ENCODE measurements around the gene UQCC5.

The UQCC5 gene

DNA sequence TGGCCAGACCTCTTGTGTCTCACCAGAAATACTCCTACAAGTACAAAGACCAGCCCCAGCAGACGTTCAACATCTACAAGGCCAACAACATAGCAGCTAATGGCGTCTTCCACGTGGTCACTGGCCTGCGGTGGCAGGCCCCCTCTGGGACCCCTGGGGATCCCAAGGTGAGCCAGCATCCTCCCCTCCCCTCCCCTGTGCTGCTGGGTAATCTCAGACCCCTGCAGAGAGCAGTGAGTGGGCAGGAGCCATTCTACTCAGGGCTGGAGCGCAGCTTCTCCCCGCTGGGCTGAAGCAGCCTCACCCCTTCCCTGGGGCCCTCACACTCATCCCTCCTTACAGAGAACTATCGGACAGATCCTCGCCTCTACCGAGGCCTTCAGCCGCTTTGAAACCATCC lies 31.4 kb upstream of the UQCC5 start:
- no peak for DNase-seq (ENCODE audit: low read depth)

DNA sequence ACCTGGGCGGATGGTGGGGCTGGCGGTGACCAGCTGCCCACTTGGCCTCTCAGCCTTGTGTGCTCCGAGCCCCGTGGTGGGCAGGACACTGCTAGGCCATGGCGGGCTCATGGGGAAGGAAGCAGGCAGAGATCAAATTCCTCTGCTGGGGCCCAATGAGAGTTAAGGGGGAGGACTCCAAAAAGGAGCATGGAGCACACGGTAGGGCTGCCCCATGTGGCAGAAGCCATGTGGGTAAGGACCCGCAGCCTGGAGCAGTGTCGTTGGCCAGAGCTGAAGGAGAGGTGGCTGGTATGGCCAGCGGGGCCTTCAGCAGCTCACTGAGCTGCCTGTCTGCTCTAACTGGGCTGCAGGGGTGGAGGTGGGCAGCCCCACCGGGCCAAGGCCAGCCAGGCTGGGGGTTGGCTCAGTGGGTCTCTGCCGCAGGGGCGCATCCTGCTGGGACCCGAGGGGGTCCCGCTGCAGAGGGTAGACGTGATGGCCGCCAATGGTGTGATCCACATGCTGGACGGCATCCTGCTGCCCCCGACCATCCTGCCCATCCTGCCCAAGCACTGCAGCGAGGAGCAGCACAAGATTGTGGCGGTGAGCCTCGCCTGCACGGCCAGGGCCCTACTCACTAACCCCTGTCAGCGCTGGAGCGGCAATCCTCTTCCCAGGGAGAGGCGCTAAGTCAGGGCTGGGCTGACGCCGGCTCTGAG lies 30.0 kb upstream of the UQCC5 start:
- DNase-seq (ENCODE audit: low read depth), result no peak

DNA sequence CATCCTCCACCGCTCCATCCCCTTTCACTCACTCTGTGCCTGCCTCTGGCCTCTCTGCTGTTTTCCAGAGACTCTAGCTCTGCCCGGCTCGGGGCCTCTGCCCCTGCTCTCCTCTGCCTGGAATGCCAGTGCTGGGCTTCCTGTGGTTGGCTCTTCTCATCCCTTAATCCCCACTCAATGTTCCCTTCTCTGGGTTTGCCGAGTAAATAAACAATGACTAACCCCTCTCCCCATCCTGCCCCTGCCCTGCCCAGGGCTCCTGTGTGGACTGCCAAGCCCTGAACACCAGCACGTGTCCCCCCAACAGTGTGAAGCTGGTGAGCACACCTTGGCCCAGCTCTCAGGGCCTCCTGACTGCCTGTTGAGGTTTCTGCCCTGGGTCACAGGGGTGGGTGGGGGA lies 29.0 kb upstream of the UQCC5 start:
- DNase-seq (ENCODE audit: low read depth), result peak; percentile 73

DNA sequence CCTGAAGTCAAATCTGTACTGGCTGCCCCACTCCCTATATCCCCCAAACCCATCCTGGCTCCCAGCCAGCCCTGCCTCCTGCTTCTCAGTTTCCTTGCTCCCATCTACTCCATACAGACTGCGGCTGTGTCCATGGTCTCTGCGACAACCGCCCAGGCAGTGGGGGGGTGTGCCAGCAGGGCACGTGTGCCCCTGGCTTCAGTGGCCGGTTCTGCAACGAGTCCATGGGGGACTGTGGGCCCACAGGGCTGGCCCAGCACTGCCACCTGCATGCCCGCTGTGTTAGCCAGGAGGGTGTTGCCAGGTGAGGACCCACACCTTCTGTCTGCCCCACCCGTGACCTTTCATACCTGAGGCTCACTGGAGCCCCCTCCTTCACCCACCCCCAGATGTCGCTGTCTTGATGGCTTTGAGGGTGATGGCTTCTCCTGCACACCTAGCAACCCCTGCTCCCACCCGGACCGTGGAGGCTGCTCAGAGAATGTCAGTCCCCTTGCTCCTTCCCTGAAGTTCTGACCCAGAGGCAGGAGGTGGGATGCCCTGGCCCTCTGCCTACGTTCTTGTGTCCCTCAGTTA lies 26.6 kb upstream of the UQCC5 start:
- DNase-seq (ENCODE audit: low read depth), result no peak

DNA sequence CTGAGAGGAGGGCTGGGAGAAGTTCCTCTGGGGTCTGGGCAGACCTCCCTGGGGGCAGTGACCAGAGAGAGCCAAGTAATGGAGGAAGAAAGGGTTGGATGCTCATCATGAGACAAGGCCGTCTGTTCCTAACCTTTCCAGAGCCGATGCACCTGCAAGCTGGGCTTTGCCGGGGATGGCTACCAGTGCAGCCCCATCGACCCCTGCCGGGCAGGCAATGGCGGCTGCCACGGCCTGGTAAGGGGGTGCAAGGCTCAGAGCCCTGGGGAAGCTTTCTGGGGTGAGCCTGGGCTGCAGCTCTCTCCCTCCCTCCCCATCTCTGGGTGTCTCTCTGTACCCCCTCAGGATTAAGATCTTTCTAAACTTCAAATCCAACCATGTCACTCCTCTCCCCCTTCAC lies 24.9 kb upstream of the UQCC5 start:
- no peak for DNase-seq (ENCODE audit: low read depth)

DNA sequence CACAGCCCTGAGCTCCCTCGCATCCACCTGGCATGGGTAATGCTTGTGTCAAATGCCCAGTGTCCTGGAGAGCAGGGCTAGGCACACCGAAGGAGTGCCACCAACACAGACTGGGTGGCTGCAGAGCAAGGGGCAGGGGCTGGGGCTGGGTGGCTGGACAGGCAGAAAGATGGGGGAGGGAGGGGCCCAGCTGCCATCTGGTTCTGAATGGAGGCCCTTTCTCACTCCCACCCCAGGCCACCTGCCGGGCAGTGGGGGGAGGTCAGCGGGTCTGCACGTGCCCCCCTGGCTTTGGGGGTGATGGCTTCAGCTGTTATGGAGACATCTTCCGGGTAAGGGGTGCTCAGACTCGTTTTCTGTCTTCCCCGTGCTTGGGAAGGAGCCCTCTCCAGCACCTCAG lies 24.3 kb upstream of the UQCC5 start:
- DNase-seq (ENCODE audit: low read depth), result no peak

DNA sequence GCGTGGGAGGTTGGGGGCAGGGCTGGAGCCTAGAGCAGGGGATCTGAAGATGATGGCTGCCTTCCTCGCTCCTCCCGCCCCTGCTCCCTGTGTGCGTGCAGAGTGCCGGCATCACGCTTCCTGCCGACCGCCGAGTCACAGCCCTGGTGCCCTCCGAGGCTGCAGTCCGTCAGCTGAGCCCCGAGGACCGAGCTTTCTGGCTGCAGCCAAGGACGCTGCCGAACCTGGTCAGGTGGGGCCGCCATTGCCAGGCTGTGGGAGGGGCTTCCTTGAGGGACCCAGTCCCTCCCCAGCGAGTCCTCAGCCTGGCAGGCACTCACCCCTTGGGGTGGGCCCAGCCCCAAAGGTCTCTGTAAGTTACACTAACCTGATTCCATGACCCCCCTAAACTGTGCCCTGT lies 23.7 kb upstream of the UQCC5 start:
- DNase-seq (ENCODE audit: low read depth), result no peak

DNA sequence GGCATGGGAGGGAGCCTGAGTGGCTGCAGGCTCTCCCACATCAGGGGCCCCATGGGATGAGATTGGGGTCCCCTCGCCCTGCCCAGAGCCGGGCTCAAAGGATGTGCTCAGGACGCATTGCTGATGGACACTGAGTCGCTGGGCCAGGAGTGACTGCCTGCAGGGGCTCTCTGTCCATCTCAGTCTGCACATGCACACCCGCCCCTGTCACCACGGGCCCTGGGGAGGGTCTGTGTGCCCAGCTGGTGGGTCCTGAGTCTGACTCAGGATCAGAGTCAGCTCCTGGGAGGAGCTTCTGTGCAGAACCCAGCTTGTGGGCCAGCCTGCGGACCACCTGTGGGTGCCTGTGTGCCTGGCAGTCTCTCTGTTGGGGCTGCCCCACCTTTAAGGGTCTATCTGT lies 23.1 kb upstream of the UQCC5 start:
- DNase-seq (ENCODE audit: low read depth), result no peak

DNA sequence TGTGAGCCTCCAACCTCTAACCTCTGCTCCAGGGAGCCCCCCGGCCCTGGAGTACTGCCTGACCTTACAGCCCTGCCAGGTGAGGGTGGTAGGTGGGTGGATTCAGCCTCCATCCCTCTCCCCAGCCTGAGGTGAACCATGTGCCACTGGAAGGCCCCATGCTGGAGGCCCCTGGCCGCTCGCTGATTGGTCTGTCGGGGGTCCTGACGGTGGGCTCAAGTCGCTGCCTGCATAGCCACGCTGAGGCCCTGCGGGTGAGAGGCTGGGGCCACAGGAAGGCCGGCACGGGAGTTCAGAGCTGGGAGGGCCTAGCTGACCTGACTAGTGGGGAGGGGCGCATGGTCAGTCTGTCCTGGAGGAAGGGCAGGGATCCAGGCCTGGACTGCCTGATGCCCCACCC lies 21.8 kb upstream of the UQCC5 start:
- no peak for DNase-seq (ENCODE audit: low read depth)

DNA sequence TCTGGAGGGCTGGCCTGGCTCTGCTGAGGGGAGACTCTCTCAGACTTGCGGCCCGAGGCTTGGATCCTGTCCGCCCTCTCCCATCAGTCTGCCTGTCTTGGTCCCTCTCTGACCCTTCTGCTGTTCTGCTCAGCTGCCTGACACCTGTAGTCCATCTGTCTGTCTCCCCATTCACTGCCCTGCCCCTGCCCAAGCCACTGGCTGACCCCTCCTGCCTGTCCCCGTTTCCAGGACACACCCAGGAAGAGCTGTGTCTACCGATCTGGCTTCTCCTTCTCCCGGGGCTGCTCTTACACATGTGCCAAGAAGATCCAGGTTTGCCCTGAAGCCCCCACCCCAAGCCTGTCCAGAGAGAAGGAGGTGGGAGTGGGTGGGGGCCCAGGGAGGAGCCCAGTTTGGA lies 21.2 kb upstream of the UQCC5 start:
- DNase-seq (ENCODE audit: low read depth), result no peak

DNA sequence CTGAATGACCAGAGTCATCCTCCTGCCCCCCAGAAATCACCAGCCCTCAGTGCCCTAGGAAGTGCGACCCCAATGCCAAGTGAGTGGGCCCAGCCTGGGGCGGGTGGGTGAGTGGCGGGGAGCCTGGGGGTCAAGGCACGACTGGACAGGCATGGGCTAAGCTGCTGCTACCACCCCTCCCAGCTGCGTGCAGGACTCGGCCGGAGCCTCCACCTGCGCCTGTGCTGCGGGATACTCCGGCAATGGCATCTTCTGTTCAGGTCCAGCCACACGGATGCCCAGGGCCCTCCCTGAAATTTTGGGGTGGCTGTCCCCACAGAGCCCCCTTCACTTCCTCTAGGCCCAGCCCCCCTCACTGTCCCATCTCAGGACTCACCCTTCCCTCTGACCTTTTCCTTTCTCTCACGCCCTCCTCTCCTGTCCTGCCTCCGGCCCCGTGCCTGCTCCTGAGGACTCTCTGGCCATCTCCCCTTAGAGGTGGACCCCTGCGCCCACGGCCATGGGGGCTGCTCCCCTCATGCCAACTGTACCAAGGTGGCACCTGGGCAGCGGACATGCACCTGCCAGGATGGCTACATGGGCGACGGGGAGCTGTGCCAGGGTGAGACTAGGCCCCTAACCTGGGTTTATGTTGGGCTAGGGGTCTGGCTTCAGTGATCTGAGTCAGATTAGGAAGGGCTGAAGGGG lies 19.8 kb upstream of the UQCC5 start:
- no peak for DNase-seq (ENCODE audit: low read depth)

DNA sequence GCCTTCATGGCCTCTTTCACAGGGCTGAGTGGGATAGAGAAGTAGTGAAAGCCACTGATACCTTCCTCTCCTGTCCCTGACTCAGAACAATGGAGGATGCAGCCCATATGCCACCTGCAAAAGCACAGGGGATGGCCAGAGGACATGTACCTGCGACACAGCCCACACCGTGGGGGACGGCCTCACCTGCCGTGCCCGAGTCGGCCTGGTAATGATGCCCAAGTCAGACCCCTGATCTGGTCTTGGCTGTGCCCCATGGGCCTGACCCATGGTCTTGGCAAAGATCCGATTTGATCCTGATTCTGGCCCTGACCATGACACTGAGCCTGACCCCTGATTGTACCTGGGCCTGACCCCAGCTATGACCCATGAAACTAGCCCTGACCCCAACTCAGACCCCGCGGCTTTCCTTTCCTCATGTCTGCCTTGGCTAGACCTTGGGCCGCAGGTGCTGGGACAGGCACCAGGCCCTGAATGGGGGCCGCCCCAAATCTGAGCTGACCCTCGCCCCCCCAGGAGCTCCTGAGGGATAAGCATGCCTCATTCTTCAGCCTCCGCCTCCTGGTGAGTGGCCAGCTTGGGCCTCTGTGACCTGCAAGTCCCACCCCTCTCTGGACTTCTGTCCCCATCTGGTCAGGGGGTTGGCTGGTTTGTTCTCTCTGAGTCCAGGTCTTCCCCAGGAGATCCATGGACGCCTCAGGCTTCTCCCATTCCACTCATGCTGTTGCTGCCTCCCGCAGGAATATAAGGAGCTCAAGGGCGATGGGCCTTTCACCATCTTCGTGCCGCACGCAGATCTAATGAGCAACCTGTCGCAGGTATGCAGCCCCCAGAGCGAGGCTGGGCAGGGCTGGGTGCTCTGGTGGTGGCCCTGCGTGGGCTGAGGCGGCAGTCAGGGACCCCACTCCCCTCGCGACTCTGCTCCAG lies 18.3 kb upstream of the UQCC5 start:
- no peak for DNase-seq (ENCODE audit: low read depth)

DNA sequence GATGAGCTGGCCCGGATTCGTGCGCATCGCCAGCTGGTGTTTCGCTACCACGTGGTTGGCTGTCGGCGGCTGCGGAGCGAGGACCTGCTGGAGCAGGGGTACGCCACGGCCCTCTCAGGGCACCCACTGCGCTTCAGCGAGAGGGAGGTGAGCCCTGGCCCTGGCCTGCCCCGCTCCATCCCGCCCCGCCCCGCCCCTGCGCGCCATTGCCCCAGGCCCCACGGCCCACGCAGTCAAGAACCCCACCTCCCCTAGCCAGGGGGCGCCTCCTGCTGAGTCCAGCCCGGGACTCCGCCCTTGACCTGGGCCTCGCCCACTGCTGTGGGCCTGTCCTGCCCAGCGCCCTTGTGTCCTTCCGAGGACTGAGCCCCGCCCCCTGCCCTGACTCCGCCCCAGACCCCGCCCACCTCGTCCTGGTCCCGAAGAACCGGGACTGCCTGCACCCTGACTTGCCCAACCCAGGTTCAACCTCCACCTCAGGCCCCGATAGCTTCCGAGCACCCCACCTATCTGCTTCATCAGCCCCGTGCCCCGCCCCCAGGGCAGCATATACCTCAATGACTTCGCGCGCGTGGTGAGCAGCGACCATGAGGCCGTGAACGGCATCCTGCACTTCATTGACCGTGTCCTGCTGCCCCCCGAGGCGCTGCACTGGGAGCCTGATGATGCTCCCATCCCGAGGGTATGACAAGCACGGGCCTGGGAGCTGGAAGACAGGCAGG lies 17.5 kb upstream of the UQCC5 start:
- no peak for DNase-seq (ENCODE audit: low read depth)

DNA sequence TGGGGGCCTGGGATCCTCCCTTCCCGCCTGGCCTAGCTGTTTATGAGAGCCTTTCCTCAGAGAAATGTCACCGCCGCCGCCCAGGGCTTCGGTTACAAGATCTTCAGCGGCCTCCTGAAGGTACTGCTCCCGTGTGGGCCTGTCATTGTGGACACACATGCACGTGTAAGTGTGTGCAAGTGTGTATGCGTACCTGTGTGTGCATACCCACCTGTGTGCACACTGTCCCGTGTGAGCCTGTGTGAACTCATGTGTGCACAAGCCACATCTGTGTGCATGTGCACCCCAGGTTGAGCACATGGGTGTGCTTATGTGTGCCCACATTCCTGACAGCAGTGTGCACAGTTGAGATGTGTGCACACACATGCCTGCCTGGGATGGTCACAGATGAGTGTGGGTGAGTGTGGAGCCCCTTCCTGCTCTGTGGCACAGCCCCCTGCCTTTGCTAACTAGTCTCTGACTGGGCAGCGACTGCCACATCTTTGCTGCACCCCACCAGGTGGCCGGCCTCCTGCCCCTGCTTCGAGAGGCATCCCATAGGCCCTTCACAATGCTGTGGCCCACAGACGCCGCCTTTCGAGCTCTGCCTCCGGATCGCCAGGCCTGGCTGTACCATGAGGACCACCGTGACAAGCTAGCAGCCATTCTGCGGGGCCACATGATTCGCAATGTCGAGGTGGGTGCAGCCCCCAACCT lies 16.8 kb upstream of the UQCC5 start:
- no peak for DNase-seq (ENCODE audit: low read depth)

DNA sequence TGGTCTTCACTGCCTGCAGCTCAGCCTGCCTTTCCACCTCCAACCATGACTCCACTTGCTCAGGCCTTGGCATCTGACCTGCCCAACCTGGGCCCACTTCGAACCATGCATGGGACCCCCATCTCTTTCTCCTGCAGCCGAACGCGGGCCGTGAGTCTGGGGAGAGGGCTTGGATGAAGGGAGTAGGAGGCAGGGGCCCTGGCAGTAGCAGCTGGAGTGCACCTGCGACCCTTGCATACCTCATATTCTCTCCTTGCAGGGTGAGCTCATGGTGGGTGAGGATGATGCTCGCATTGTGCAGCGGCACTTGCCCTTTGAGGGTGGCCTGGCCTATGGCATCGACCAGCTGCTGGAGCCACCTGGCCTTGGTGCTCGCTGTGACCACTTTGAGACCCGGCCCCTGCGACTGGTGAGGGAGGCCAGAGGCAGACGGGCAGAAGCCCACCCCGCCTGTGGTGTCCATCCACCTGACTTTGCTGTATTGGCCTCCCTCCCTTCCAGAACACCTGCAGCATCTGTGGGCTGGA lies 16.2 kb upstream of the UQCC5 start:
- DNase-seq (ENCODE audit: low read depth), result no peak

DNA sequence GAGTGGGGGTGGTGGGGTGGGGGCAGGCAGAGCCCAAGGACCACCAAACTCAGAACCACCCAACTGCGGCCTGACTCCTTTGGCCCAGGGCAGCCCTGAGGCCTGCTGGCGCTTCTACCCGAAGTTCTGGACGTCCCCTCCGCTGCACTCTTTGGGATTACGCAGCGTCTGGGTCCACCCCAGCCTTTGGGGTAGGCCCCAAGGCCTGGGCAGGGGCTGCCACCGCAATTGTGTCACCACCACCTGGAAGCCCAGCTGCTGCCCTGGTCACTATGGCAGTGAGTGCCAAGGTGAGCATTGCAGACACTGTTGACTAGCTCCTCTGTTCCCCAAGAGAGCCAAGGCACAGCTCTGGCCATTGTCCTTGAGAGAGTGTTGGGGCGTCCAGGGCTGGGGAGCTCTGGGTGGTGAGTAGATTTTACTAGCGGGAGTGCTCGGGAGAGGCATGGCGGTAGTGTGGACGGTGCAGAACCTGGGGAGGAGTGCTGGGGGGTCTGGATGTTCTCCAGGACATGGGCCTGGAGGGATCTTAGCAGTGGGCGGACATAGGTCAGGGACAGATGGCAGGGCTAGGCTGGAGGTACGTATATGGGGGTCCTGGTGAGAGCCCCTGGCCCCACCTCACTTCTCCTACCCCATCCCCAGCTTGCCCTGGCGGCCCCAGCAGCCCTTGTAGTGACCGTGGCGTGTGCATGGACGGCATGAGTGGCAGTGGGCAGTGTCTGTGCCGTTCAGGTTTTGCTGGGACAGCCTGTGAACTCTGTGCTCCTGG lies 15.5 kb upstream of the UQCC5 start:
- no peak for DNase-seq (ENCODE audit: low read depth)

DNA sequence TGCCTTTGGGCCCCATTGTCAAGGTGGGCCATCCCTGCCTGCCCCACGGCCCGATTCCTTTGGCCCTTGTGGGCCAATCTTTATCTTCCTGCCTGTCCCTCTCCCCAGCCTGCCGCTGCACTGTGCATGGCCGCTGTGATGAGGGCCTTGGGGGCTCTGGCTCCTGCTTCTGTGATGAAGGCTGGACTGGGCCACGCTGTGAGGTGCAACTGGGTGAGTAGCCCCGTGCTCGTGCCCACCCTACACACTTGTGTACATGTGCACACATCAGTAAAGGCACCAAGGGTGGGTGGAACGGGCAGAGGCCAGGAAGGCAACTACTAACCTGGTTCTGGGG lies 14.9 kb upstream of the UQCC5 start:
- no peak for DNase-seq (ENCODE audit: low read depth)

DNA sequence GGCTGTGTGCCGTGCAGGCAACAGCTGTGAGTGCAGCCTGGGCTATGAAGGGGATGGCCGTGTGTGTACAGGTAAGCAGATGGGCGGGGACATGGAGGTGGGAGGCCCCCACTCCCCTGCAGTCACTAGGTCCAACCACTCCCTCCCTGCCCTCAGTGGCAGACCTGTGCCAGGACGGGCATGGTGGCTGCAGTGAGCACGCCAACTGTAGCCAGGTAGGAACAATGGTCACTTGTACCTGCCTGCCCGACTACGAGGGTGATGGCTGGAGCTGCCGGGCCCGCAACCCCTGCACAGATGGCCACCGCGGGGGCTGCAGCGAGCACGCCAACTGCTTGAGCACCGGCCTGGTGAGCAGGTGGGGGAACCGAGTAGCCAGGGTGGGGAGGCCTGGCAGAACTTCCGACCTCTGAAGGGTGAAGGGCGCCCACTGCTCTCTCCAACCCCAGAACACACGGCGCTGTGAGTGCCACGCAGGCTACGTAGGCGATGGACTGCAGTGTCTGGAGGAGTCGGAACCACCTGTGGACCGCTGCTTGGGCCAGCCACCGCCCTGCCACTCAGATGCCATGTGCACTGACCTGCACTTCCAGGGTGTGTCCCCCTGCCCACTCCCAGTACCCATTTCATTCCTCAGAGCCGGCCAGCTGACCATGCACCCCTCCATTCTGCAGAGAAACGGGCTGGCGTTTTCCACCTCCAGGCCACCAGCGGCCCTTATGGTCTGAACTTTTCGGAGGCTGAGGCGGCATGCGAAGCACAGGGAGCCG lies 14.3 kb upstream of the UQCC5 start:
- DNase-seq (ENCODE audit: low read depth), result no peak

DNA sequence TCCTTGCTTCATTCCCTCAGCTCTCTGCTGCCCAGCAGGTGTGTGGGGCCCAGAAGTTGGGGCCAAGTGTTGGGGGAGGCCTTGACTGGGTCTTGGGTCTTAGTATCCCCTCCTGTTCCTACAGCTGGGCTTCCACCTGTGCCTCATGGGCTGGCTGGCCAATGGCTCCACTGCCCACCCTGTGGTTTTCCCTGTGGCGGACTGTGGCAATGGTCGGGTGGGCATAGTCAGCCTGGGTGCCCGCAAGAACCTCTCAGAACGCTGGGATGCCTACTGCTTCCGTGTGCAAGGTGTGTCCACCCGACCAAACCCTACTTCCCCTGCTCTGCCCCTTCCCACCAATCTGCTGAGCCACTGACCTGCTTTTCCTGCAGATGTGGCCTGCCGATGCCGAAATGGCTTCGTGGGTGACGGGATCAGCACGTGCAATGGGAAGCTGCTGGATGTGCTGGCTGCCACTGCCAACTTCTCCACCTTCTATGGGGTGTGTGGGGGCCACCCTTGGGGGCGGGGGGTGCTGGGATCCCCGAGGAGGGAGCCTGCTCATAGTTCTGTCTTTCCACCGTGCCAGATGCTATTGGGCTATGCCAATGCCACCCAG lies 13.7 kb upstream of the UQCC5 start:
- DNase-seq (ENCODE audit: low read depth), result no peak
